ENCODE measurements around the gene SERPINA4.

The SERPINA4 gene

DNA sequence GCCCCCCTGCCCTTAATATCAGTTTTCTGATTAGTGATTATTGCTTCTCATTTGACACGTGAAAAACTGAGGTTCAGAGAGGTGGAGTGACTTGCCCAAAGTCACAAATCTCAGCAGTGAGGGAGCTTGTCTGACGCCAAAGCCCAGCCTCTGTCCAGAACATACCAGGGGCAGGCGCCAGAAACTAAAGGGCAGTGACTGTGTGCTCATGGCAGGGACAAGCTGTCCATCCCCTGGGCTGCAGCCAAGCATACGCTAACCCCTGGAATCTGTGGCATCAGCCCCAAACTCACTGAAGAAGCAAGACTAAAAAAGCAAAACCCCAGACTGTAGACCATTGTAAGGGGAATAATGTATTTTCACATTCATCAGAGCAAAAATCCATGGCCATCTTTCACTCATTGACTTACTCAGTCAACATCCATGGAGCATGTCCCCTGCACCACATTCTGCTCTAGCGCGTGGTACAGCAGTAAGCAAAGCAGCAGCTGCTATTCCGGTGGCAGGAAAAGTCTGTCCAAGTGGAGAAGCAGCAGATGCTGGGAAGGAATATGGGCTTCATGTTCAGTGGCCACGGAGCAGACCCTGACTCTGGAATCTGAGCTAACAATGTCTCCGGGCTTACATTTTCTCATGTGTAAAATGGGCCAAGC is 1.5 kb upstream of the SERPINA4 start:
- TF ChIP-seq FOXM1 (IDR thresholded peaks at IDR 0.05; ENCODE audit: borderline replicate concordance, low read depth) = no peak
- TF ChIP-seq, protein P1, sequence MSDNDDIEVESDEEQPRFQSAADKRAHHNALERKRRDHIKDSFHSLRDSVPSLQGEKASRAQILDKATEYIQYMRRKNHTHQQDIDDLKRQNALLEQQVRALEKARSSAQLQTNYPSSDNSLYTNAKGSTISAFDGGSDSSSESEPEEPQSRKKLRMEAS (IDR thresholded peaks at IDR 0.05) = no peak

GRCh38 chr14:94560291-94560665 is 964 bp upstream of the SERPINA4 start:
- TF ChIP-seq, protein P2, sequence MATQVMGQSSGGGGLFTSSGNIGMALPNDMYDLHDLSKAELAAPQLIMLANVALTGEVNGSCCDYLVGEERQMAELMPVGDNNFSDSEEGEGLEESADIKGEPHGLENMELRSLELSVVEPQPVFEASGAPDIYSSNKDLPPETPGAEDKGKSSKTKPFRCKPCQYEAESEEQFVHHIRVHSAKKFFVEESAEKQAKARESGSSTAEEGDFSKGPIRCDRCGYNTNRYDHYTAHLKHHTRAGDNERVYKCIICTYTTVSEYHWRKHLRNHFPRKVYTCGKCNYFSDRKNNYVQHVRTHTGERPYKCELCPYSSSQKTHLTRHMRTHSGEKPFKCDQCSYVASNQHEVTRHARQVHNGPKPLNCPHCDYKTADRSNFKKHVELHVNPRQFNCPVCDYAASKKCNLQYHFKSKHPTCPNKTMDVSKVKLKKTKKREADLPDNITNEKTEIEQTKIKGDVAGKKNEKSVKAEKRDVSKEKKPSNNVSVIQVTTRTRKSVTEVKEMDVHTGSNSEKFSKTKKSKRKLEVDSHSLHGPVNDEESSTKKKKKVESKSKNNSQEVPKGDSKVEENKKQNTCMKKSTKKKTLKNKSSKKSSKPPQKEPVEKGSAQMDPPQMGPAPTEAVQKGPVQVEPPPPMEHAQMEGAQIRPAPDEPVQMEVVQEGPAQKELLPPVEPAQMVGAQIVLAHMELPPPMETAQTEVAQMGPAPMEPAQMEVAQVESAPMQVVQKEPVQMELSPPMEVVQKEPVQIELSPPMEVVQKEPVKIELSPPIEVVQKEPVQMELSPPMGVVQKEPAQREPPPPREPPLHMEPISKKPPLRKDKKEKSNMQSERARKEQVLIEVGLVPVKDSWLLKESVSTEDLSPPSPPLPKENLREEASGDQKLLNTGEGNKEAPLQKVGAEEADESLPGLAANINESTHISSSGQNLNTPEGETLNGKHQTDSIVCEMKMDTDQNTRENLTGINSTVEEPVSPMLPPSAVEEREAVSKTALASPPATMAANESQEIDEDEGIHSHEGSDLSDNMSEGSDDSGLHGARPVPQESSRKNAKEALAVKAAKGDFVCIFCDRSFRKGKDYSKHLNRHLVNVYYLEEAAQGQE (IDR thresholded peaks at IDR 0.05; ENCODE audit: low read depth) = no peak
- TF ChIP-seq RAD21 (IDR thresholded peaks at IDR 0.05; ENCODE audit: low read depth) (no peak), EP300 (IDR thresholded peaks at IDR 0.05; ENCODE audit: borderline replicate concordance) (no peak), YY1 (IDR thresholded peaks at IDR 0.05; ENCODE audit: low read depth) (no peak), ZBTB7A (IDR thresholded peaks at IDR 0.05; ENCODE audit: low read depth) (no peak), TEAD4 (IDR thresholded peaks at IDR 0.05) (no peak)

GRCh38 chr14:94561656-94562010 is 391 bp downstream of the SERPINA4 start:
- TF ChIP-seq, protein P2 (IDR thresholded peaks at IDR 0.05; ENCODE audit: low read depth) = no peak

GRCh38 chr14:94562022-94562421 is 780 bp downstream of the SERPINA4 start:
- no peak for TF ChIP-seq RAD21 (IDR thresholded peaks at IDR 0.05; ENCODE audit: low read depth)
- no peak for TF ChIP-seq YY1 (IDR thresholded peaks at IDR 0.05; ENCODE audit: low read depth)
- TF ChIP-seq, protein P2 (IDR thresholded peaks at IDR 0.05; ENCODE audit: low read depth) = no peak
- TF ChIP-seq ZBTB7A (IDR thresholded peaks at IDR 0.05; ENCODE audit: low read depth) = no peak
- no peak for TF ChIP-seq NFIC (IDR thresholded peaks at IDR 0.05)

- TF ChIP-seq, protein P2 (IDR thresholded peaks at IDR 0.05; ENCODE audit: low read depth) = no peak
Observed at GRCh38 chr14:94562941-94563883, 2.0 kb downstream of the SERPINA4 start.

DNA sequence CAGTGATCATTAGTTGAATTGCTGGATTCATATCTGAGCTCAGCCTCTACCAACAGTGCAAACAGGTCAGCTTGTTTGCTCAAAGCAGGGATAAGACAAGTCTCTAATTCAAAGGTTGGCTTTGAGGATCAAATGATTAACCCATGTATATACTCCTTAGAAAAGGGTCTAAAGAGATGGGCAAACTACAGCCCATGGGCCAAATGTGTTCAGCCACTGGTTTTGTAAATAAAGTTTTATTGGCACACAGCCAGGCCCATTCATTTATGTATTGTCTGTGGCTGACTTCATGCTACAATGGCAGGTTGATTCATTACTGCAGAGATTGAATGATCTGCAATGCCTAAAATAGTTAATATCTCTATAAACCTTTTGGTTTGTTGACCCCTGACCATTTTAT is 3.1 kb downstream of the SERPINA4 start:
- no peak for TF ChIP-seq EGR1 (IDR thresholded peaks at IDR 0.05)
- TF ChIP-seq TAF1 (IDR thresholded peaks at IDR 0.05; ENCODE audit: low read depth) = no peak
- TF ChIP-seq, protein P3, sequence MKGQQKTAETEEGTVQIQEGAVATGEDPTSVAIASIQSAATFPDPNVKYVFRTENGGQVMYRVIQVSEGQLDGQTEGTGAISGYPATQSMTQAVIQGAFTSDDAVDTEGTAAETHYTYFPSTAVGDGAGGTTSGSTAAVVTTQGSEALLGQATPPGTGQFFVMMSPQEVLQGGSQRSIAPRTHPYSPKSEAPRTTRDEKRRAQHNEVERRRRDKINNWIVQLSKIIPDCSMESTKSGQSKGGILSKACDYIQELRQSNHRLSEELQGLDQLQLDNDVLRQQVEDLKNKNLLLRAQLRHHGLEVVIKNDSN (IDR thresholded peaks at IDR 0.05) = no peak
- no peak for TF ChIP-seq FOXM1 (IDR thresholded peaks at IDR 0.05; ENCODE audit: borderline replicate concordance, low read depth)
- no peak for TF ChIP-seq EP300 (IDR thresholded peaks at IDR 0.05; ENCODE audit: borderline replicate concordance)
